Kidney (tissue), 14 donors: ENCODE data around the gene GCNT2. TPM values are rescaled to one million over a fixed set of nuclear protein-coding genes. Genes with fewer than 3 reads are reported as not detected.

Experiments used
- DNase-seq, 5 donors: peaks; one replicate each; pipeline ENCODE4 v3.0.0-alpha.2; 2013 to 2020
- FAIRE-seq: peaks from 2 replicates; lab custom pipeline; 2012; peaks lifted over from hg19 to GRCh38; lab: Jason Lieb, UNC
- H3K27ac ChIP-seq, 2 donors: one replicate each; pipeline ENCODE4 v1.7.0; 2013; ENCODE audit warnings: low read depth in 2 of 2, low read length in 2 of 2, inconsistent platforms in 1 of 2
- H3K27me3 ChIP-seq: one replicate; pipeline ENCODE4 v1.7.1; 2013; ENCODE audit warnings: low read length, inconsistent platforms; ENCODE audit not compliant: control insufficient read depth, insufficient read depth
- H3K36me3 ChIP-seq, 3 donors: one replicate each; pipeline versions ENCODE4 v1.7.0 to v1.7.1; 2013; ENCODE audit warnings: low read length in 3 of 3, control low read depth in 1 of 3, inconsistent platforms in 1 of 3; ENCODE audit not compliant: insufficient read depth in 3 of 3, control insufficient read depth in 2 of 3
- H3K4me1 ChIP-seq, 3 donors: one replicate each; pipeline versions ENCODE4 v1.7.0 to v1.7.1; 2013; ENCODE audit warnings: low read length in 3 of 3, inconsistent platforms in 1 of 3, low read depth in 1 of 3; ENCODE audit not compliant: control insufficient read depth in 2 of 3, insufficient read depth in 2 of 3
- H3K4me3 ChIP-seq, 3 donors: one replicate each; pipeline versions ENCODE4 v1.7.0 to v1.8.1; 2013; ENCODE audit warnings: low read length in 3 of 3, control low read depth in 1 of 3, inconsistent platforms in 1 of 3
- H3K9ac ChIP-seq, 3 donors: one replicate each; pipeline versions ENCODE4 v1.7.0 to v1.7.1; 2013; ENCODE audit warnings: low read length in 3 of 3, control low read depth in 1 of 3, inconsistent platforms in 1 of 3
- H3K9me3 ChIP-seq, 3 donors: one replicate each; pipeline versions ENCODE4 v1.7.0 to v1.7.1; 2013; ENCODE audit warnings: low read length in 3 of 3, control low read depth in 1 of 3, inconsistent platforms in 1 of 3; ENCODE audit not compliant: control insufficient read depth in 2 of 3, insufficient read depth in 1 of 3
- CTCF ChIP-seq: IDR thresholded peaks from 3 replicates; pipeline ENCODE4 v1.5.1; 2012; ENCODE audit warnings: mild to moderate bottlenecking, moderate library complexity, borderline replicate concordance; ENCODE audit not compliant: insufficient read depth; ENCODE audit errors: extremely low read depth
- intact Hi-C: fragments of 100-400 bp; cut with DNase I; formaldehyde crosslinking; loops from one replicate; pipeline ENCODE4 v1.11.1; 2022
- polyA plus RNA-seq: library from polyadenylated mRNA; stranded (reverse); fragments of 350-450 nt; fragmentation: Illumina TruSeq; extraction: RNeasy Lipid Tissue Mini Kit (QIAGEN cat#74804); gene quantifications from one replicate; pipeline ENCODE4 v1.2.3, GENCODE V29; 2014; ENCODE audit warnings: low read depth, low replicate concordance; ENCODE audit not compliant: insufficient read depth
- total RNA-seq: library from RNA; stranded (reverse); fragmentation: NEBNext Ultra II Directional; extraction: Animal tissue kit (Norgen Biotek cat#: 25700); gene quantifications from one replicate; pipeline ENCODE4 v1.2.1, GENCODE V29; 2021
- donor health status: control.
- donor health status: control.
- donor health status: control.
- donor health status: control.
- donor health status: control.
- donor health status: DM: yes; HTN: yes; CAD: no.
- donor health status: Normal renal cell carcinoma (clear cell type).

Gene GCNT2
- total and polyA plus RNA-seq, 2 donors from 2014 or later: 10.5 to 12.5 TPM

- H3K27ac ChIP-seq: peak overlapping the region; percentile 77 to 91
- FAIRE-seq: no peak
- no peaks in the 10 kb centered on the region for H3K36me3 ChIP-seq
- peak in 1 of 5 donors; percentile 22 for DNase-seq
- H3K9ac ChIP-seq: peak overlapping the region; percentile 7 to 49 (median 8)
- H3K27me3 ChIP-seq: no peaks in the 10 kb centered on the region
- peaks cover 6 to 7% (median 7%) of the 10 kb centered on the region in 3 donors for H3K4me1 ChIP-seq
- intact Hi-C loops: no loop called here
- H3K9me3 ChIP-seq: no peaks in the 10 kb centered on the region
- no peak for TF ChIP-seq CTCF
- peak overlapping the region in 2 of 3 donors; percentile 9 to 46 for H3K4me3 ChIP-seq
Observed at GRCh38 chr6:10520468-10520867, 683 bp upstream of the GCNT2 start.

GRCh38 chr6:10522929-10523573, 1.9 kb downstream of the GCNT2 start:
- peak overlapping the region in 1 of 3 donors; percentile 44 for H3K9ac ChIP-seq
- TF ChIP-seq CTCF: no peak
- peak; percentile 75 to 89 (median 78) for DNase-seq
- no peaks in the 10 kb centered on the region for H3K9me3 ChIP-seq
- FAIRE-seq: no peak
- peak overlapping the region in 2 of 3 donors; percentile 11 to 46 for H3K4me3 ChIP-seq
- H3K36me3 ChIP-seq: no peaks in the 10 kb centered on the region
- peaks cover 6 to 13% (median 10%) of the 10 kb centered on the region in 3 donors for H3K4me1 ChIP-seq
- intact Hi-C loops: no loop called here
- H3K27ac ChIP-seq: peak overlapping the region; percentile 77 to 91
- H3K27me3 ChIP-seq: no peaks in the 10 kb centered on the region

GRCh38 chr6:10526156-10526555, 5.0 kb downstream of the GCNT2 start:
- TF ChIP-seq CTCF: no peak
- no peaks in the 10 kb centered on the region for H3K36me3 ChIP-seq
- H3K4me1 ChIP-seq: peaks cover 8 to 9% (median 8%) of the 10 kb centered on the region in 3 donors
- no peaks in the 10 kb centered on the region for H3K9me3 ChIP-seq
- peak in 2 of 5 donors; percentile 29 to 52 for DNase-seq
- H3K4me3 ChIP-seq: no peak overlapping the region
- H3K9ac ChIP-seq: no peak overlapping the region
- H3K27ac ChIP-seq: peak overlapping the region; percentile 18 to 36
- H3K27me3 ChIP-seq: no peaks in the 10 kb centered on the region
- intact Hi-C loops: no loop called here
- FAIRE-seq: no peak
